IMR-90 (cell line): ENCODE results near the gene GOLPH3L. TPM values are rescaled to one million over a fixed set of nuclear protein-coding genes. Genes with fewer than 3 reads are reported as not detected.

Experiments used
- ATAC-seq: fragments of 200-7000 bp; cut with Tn5 transposase; 2 replicates; pipeline ENCODE4 v1.9.1; 2020; ENCODE audit warnings: low read depth, mild to moderate bottlenecking, moderate library complexity
- BruUV-seq: library from RNA; stranded (reverse); fragments of 400-500 nt; replicated peaks from 2 replicates; lab custom pipeline; 2021; lab: Mats Ljungman, UMichigan
- CTCF ChIA-PET: fragments of 300-600 bp; formaldehyde crosslinking; extraction: SDS; loops from one replicate; lab custom pipeline; 2021; ENCODE audit warnings: antibody characterized with exemption; lab: Yijun Ruan, JAX
- POLR2A ChIA-PET: fragments of 300-600 bp; sonication (Branson Sonifier 250); formaldehyde crosslinking; loops from one replicate; lab custom pipeline; 2022; ENCODE audit warnings: antibody characterized with exemption; ENCODE audit not compliant: unreplicated experiment; lab: Charles Lee
- DNase-seq: peaks from one replicate; pipeline ENCODE4 v3.0.0; 2013
- H2AFZ ChIP-seq: replicated peaks from 2 replicates; pipeline ENCODE3; 2013; ENCODE audit warnings: low read length, mild to moderate bottlenecking; ENCODE audit not compliant: poor library complexity
- H2AK5ac ChIP-seq: 2 replicates; pipeline ENCODE4 v1.6.1; 2013; ENCODE audit warnings: low read depth, low read length, inconsistent platforms
- H2AK9ac ChIP-seq: replicated peaks from 2 replicates; pipeline ENCODE3; 2013; ENCODE audit warnings: mild to moderate bottlenecking, low read depth, low read length, moderate library complexity; ENCODE audit not compliant: poor library complexity
- H2BK120ac ChIP-seq: 2 replicates; pipeline ENCODE4 v1.6.1; 2013; ENCODE audit warnings: low read depth, low read length, inconsistent platforms
- H2BK15ac ChIP-seq: 3 replicates; pipeline ENCODE4 v1.6.1; 2013; ENCODE audit warnings: low read depth, low read length, inconsistent platforms
- H2BK20ac ChIP-seq: 2 replicates; pipeline ENCODE4 v1.6.1; 2013; ENCODE audit warnings: low read depth, mild to moderate bottlenecking, inconsistent platforms, low read length, moderate library complexity
- H2BK5ac ChIP-seq: 2 replicates; pipeline ENCODE4 v1.6.1; 2013; ENCODE audit warnings: mild to moderate bottlenecking, low read depth, low read length, inconsistent platforms; ENCODE audit not compliant: poor library complexity, severe bottlenecking
- H3K14ac ChIP-seq: replicated peaks from 2 replicates; pipeline ENCODE4 v1.6.1; 2013; ENCODE audit warnings: low read depth, low read length, inconsistent platforms
- H3K18ac ChIP-seq: 2 replicates; pipeline ENCODE4 v1.6.1; 2013; ENCODE audit warnings: low read depth, low read length, control low read depth
- H3K23ac ChIP-seq: 2 replicates; pipeline ENCODE4 v1.6.1; 2013; ENCODE audit warnings: low read depth, low read length, inconsistent platforms
- H3K27ac ChIP-seq: 2 replicates; pipeline ENCODE4 v1.5.1; 2013; ENCODE audit warnings: mild to moderate bottlenecking, control low read depth, low read length; ENCODE audit not compliant: insufficient read depth
- H3K27me3 ChIP-seq: 2 replicates; pipeline ENCODE4 v1.6.1; 2013; ENCODE audit warnings: low read length; ENCODE audit not compliant: control insufficient read depth, insufficient read depth
- H3K36me3 ChIP-seq: 2 replicates; pipeline ENCODE4 v1.6.1; 2013; ENCODE audit warnings: low read length, mixed read lengths; ENCODE audit not compliant: control insufficient read depth, insufficient read depth
- H3K4ac ChIP-seq: 2 replicates; pipeline ENCODE4 v1.6.1; 2013; ENCODE audit warnings: low read depth, low read length, inconsistent platforms
- H3K4me1 ChIP-seq: 2 replicates; pipeline ENCODE4 v1.6.1; 2013; ENCODE audit warnings: low read length, mixed read lengths; ENCODE audit not compliant: control insufficient read depth, insufficient read depth
- H3K4me2 ChIP-seq: 2 replicates; pipeline ENCODE4 v1.6.1; 2013; ENCODE audit warnings: low read depth, mild to moderate bottlenecking, control low read depth, low read length, moderate library complexity
- H3K4me3 ChIP-seq: 2 replicates; pipeline ENCODE4 v1.5.1; 2013; ENCODE audit warnings: low read depth, mild to moderate bottlenecking, control low read depth, low read length, moderate library complexity; ENCODE audit not compliant: insufficient read depth
- H3K56ac ChIP-seq: 2 replicates; pipeline ENCODE4 v1.6.1; 2013; ENCODE audit warnings: low read length, inconsistent platforms; ENCODE audit not compliant: insufficient read depth; ENCODE audit errors: extremely low read depth
- H3K79me1 ChIP-seq, 2 experiments: 2 replicates each; pipeline ENCODE4 v1.6.1; 2013; ENCODE audit warnings: low read length in 2 of 2, inconsistent platforms in 1 of 2, low read depth in 1 of 2
- H3K9ac ChIP-seq: 2 replicates; pipeline ENCODE4 v1.6.1; 2013; ENCODE audit warnings: low read depth, low read length, control low read depth
- H3K9me1 ChIP-seq: 2 replicates; pipeline ENCODE4 v1.6.1; 2013; ENCODE audit warnings: low read length, inconsistent platforms; ENCODE audit not compliant: insufficient read depth
- H3K9me3 ChIP-seq: 2 replicates; pipeline ENCODE4 v1.6.1; 2013; ENCODE audit warnings: low read length; ENCODE audit not compliant: control insufficient read depth, insufficient read depth
- H4K20me1 ChIP-seq: 2 replicates; pipeline ENCODE4 v1.6.1; 2013; ENCODE audit warnings: low read length, inconsistent platforms; ENCODE audit not compliant: insufficient read depth
- H4K5ac ChIP-seq: 2 replicates; pipeline ENCODE4 v1.6.1; 2013; ENCODE audit warnings: mild to moderate bottlenecking, low read depth, low read length, control low read depth
- H4K8ac ChIP-seq, 2 experiments: 2 replicates each; pipeline ENCODE4 v1.6.1; 2013; ENCODE audit warnings: low read depth in 2 of 2, low read length in 2 of 2, control low read depth in 1 of 2, inconsistent platforms in 1 of 2
- H4K91ac ChIP-seq: 2 replicates; pipeline ENCODE4 v1.6.1; 2013; ENCODE audit warnings: low read depth, low read length, inconsistent platforms; ENCODE audit not compliant: insufficient read depth
- CEBPB ChIP-seq: IDR thresholded peaks from 2 replicates; pipeline ENCODE4 v1.6.1; 2012; ENCODE audit warnings: low read depth, low read length, improper control_type of control experiment
- CTCF ChIP-seq: conservative IDR thresholded peaks from 2 replicates; pipeline ENCODE4 v1.5.1; 2012; ENCODE audit warnings: mild to moderate bottlenecking, low read depth, low read length, improper control_type of control experiment
- MAZ ChIP-seq: IDR thresholded peaks from 2 replicates; pipeline ENCODE4 v1.6.1; 2012; ENCODE audit warnings: low read depth, mild to moderate bottlenecking, low read length, improper control_type of control experiment, moderate library complexity, borderline replicate concordance
- NFE2L2 ChIP-seq: fragments of 150-350 bp; IDR thresholded peaks from 2 replicates; pipeline ENCODE4 v1.6.1; 2016; ENCODE audit warnings: low read depth, mild to moderate bottlenecking, low read length
- RAD21 ChIP-seq: IDR thresholded peaks from 2 replicates; pipeline ENCODE4 v1.6.1; 2012; ENCODE audit warnings: low read length, improper control_type of control experiment
- RFX5 ChIP-seq: IDR thresholded peaks from 2 replicates; pipeline ENCODE4 v1.8.0; 2012; ENCODE audit warnings: low read depth, mild to moderate bottlenecking, low read length, moderate library complexity
- SMC3 ChIP-seq: fragments of 150-350 bp; IDR thresholded peaks from 2 replicates; pipeline ENCODE4 v1.6.1; 2016; ENCODE audit warnings: low read depth, mild to moderate bottlenecking, antibody characterized with exemption, low read length, moderate library complexity
- WGBS, 2 experiments: methylation state at CpG; one replicate each; pipeline versions ENCODE4 v1.1.5 to v1.1.7; 2013; ENCODE audit warnings: missing lambda C conversion rate in 2 of 2; ENCODE audit not compliant: insufficient read length in 1 of 2; ENCODE audit errors: extremely low coverage in 2 of 2; 5-methylcytosine and 5-hydroxymethylcytosine counted together
- dilution Hi-C: fragments of 300-500 bp; cut with HindIII; formaldehyde crosslinking; loops from one replicate; pipeline ENCODE4 v1.14.3; 2018; ENCODE audit warnings: low sequenced_read_pairs; ENCODE audit not compliant: unreplicated experiment
- in situ Hi-C: fragments of 300-500 bp; cut with MboI; formaldehyde crosslinking; loops from 3 replicates; pipeline ENCODE4 v1.14.3; 2019; ENCODE audit warnings: low sequenced_read_pairs, inconsistent platforms, mixed read lengths
- intact Hi-C: fragments of 100-400 bp; cut with micrococcal nuclease; formaldehyde crosslinking; loops from 2 replicates; pipeline ENCODE4 v1.10.0; 2022
- polyA plus RNA-seq, 3 experiments: library from polyadenylated mRNA; depleted of rRNA; stranded (reverse); fragments of >200 nt; gene quantifications; 2 replicates each; pipeline ENCODE4 v1.2.3, GENCODE V29; 2012; ENCODE audit warnings: low replicate concordance in 1 of 3
- total RNA-seq: library from RNA; depleted of rRNA; stranded (reverse); fragments of >200 nt; gene quantifications from 2 replicates; pipeline ENCODE4 v1.2.3, GENCODE V29; 2012

The GOLPH3L gene
- total and polyA plus RNA-seq, 2 of the 4 experiments (the other 2 are of a cell fraction): 9.5 to 11.0 TPM

GRCh38 chr1:150661156-150661555 is 35.8 kb downstream of the GOLPH3L start:
- intact Hi-C loops: no loop called here
- no TSS peak for BruUV-seq
- Histone ChIP-seq H4K91ac (no peak overlapping the region), H2BK120ac (no peak overlapping the region), H2AFZ (no peak overlapping the region), H3K4ac (no peak overlapping the region), H3K14ac (no peak overlapping the region), H3K9me3 (no peaks in the 10 kb centered on the region), H3K23ac (no peak overlapping the region), H3K9me1 (no peaks in the 10 kb centered on the region), H2AK9ac (no peak overlapping the region), H3K18ac (no peak overlapping the region), H4K5ac (no peak overlapping the region), H3K4me2 (no peak overlapping the region), H4K8ac (no peak overlapping the region), H3K56ac (no peak overlapping the region), H3K4me3 (no peak overlapping the region), H3K4me1 (no peaks in the 10 kb centered on the region), H3K27ac (no peak overlapping the region), H2AK5ac (no peak overlapping the region), H2BK15ac (no peak overlapping the region), H2BK5ac (no peak overlapping the region), H2BK20ac (no peak overlapping the region), H3K9ac (no peak overlapping the region), H4K20me1 (no peaks in the 10 kb centered on the region), H3K27me3 (no peaks in the 10 kb centered on the region), H3K79me1 (no peaks in the 10 kb centered on the region), H3K36me3 (peaks cover 11% of the 10 kb centered on the region)
- WGBS, 2 experiments: no CpG with 5 or more reads among the region's 5 CpGs
- DNase-seq: no peak
- no peak for TF ChIP-seq RFX5
- TF ChIP-seq MAZ: no peak
- no peak for TF ChIP-seq NFE2L2
- TF ChIP-seq SMC3: no peak
- no peak for TF ChIP-seq CEBPB
- no peak for TF ChIP-seq CTCF
- no peak for TF ChIP-seq RAD21
- ChIA-PET POLR2A (no interaction called here), CTCF (no interaction called here)
- dilution Hi-C loops: no loop called here
- ATAC-seq: no peak
- in situ Hi-C loops: no loop called here
